NCI-H1436 (cell line): ENCODE data around the gene ZBTB33.

Source experiments
- DNase-seq: peaks from one replicate; lab custom pipeline; 2025; lab: John Stamatoyannopoulos, UW

Gene ZBTB33

GRCh38 chrX:120306630-120307029 lies 56.0 kb downstream of the ZBTB33 start:
- DNase-seq, result no peak
